Measurements from ENCODE around the gene DRD1.

Gene DRD1

DNA sequence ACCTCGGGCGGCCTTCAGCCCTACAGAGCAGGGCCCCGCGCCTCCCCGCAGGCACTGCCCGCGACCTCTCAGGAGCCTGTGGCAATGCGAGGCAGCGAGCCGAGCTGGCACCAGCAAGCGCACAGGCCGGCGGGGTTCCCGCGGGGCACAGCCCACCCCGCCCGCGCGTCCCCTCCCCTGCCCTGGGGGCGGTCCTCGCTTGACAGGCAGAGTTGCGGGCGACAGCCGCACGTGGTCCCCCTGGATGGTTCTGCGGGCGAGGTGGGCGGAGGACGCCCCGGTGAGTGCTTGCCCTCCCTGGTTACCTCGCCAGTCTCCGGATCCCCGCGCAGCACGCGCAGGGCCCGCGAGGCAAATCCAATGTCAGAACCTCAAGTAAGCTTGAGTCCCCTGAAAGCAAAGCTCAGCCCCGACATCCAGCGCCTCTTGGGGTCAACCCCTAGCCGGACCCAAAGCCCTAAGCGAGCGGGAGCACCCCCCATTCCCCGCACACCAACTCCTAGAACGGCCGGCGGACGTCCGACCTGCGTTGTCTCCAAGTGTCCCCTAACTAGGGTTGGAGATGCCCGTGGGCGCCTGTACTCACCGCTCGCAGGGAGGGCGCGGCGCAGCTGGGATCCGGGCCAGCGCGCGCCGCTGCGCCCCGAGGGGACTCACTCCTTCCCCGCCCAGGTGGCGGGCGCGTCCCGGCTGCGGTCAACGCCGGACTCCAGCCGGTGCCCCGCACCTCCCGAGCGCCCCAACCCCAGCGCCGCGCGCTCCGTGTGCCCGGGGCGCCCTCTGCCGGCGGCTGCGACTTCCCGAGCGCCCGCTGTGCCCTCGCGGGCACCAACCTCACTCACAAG is at the start of gene DRD1:
DRD1 (minus strand) TSS at position 123 of the 845 bp plus-strand sequence. CDS start 1,083 bp downstream, outside the sequence.
- peak; percentile 61 for DNase-seq (ENCODE audit: low read depth)

DNA sequence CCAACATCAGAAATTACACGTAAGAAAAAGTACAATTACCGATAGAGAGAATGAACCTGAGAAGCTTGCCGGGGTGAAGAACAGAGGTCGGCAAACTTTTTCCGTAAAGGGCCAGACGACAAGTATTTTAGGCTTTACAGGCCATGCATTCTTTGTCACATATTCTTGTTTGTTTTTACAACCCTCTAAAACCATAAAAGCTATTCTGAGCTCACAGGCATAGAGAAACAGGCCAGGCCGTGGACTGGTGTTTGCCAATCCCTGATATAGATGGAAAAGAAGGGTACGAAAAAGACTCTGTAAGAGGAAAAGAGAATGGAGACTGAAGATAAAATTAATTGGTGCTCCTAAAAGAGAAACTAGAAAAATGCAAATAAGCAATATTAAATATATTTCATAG is 49.7 kb upstream of the DRD1 start:
- no peak for DNase-seq (ENCODE audit: low read depth)

DNA sequence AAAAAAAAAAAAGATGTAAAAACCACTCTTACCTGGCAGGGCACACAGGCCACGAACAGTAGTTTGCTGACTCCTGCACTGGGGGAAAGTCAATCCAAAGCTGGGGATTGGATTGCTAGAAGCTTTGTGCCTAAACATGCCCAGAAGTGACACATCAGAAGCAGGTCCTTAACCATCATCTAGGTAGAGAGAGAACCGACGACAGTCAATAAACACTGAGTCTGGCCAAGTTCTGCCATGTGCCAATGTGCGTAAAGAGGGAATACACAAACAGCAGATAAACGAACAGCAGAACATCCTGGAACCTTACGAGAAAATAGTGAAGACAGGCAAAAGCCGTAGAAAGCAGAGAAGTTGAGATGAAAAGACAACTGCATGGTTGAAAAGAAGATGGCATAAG is 49.3 kb upstream of the DRD1 start:
- no peak for DNase-seq (ENCODE audit: low read depth)

DNA sequence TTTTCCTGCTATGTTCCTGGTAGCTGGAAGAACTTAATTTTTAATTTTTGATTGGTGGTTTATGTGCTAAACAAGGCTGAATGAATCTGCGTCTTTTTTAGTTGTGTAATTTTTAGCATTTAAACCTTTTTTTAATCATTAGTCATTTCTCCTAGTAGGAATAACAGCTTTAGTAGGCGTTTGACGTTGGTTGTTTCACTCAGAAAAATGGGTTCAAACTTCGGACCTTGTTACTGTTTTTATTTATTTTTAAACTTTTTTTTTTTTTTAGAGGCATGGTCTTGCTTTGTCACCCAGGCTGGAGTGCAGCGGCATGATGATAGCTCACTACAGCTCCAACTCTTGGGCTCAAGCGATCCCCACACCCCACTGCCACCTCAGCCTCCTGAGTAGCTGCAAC is 47.2 kb upstream of the DRD1 start:
- no peak for DNase-seq (ENCODE audit: low read depth)

DNA sequence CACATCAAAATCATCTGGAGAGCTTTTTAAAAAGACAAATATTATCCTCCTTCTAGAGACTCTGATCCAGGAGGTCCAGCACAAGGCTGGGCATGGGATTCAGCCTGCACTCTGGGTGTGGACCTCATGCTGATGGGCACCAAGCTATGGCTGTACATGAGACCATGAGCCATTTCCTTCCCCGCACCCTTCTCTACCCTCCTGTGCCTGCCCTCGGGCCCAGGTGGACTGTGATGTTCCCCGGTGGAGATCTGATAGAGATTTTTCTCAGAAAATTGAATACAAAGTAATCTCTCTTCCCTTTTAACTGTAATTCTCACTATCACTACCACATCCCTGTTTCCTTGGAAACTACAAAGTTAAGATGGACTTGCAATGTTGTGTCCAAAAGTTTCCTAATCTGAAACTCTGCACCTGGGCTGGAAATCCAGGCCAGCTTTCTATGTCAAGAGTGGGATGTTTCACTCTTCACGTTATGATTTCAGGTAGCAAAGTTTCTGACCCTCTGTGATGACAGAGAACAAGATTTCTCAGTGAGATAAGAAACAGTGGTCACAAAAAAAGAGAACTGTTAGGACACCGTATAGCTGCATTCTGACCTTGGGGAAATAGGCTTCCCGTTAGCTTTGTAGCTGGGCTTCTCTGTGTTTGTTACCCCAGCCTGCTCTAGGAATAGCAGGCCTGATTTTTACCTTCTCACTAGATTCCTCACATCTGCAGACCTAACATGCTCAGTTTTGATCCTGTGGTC is 45.9 kb upstream of the DRD1 start:
- DNase-seq (ENCODE audit: low read depth), result no peak

DNA sequence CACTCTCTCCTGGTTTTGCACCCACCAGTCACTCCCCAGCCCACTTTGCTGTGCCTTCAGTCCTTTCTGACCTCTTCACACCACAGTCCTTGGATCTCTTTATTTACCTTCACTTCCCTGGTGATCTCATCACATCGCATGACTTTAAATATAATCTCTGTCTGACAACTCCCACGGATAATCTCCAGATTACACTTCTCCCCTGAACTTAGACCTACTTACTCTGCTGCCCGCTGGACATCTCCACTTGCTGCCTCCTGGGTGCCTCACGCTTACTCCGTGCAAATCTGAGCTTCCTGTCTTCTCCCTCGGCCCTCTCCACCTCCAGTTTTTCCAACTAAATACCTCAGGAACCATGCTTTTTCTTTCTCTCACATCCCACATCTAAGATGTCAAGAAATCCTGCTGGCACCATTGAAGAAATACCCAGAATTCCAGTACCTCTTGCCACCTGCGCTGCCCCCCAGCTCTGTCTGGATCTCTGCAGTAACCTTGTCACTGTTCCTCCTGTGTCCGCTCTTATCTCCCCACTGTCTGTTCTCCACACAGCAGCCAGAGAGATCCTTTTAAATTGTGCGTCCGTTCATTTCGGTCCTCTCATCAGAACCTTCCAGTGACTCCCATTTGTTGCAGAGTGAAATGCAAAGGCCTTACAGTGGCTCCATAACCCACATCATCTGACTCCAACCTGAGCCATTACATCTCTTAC is 43.7 kb upstream of the DRD1 start:
- no peak for DNase-seq (ENCODE audit: low read depth)

DNA sequence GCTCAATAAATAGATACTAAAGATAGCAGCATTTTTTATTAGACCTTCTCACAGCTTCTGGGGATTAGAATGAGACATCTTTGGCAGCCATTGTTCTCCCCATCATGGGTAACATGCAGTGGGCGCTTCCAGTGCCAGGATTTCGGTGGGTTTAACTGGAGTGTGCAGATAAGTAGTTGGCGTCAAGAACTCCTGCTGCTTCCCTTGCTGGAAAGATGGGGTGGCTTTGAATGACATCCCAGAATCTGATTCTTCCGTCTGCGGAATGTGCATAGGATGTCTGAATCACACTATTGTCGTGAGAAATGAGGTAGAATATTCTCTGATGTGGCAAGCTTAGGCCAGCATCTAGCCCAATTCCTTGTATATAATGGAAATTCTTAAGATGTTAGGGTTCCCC is 41.6 kb upstream of the DRD1 start:
- no peak for DNase-seq (ENCODE audit: low read depth)

DNA sequence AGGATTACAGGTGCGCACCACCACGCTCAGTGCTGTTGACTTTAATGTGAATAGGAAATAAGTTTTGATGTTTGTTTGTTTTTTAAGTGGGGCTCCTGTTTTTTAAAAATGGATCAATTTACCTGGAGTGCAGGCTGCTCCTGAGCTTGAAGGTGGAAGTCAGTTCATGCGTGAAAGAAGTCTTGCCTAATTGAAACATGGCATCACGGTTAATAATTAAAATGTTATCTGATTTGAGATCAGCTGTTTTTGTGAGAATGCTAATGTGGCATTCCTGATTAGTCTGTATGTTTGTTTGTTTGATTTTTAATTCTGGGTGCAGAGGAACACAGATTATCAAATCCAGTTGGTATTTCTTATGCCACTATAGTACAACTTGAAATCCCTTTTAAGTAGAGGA is 40.8 kb upstream of the DRD1 start:
- no peak for DNase-seq (ENCODE audit: low read depth)

DNA sequence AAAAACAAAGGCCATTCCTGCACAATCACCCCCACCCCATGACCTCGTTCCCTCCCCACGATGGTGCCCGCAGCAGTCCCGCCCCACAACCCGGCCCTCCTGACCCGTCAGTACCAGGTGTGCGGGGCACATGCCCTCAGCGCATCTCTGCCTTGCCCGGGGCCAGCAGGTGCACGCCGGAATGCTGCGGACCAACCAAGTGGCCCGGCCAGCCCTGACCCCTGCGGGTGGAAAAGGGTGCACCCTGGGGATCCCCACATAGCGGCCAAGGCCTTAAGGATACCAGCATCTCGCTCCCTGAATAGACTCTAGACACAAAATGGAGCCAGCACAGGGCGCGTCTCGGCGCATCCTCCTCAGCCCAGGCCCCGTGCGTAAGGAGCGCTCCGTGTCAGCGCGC is 40.3 kb upstream of the DRD1 start:
- no peak for DNase-seq (ENCODE audit: low read depth)

DNA sequence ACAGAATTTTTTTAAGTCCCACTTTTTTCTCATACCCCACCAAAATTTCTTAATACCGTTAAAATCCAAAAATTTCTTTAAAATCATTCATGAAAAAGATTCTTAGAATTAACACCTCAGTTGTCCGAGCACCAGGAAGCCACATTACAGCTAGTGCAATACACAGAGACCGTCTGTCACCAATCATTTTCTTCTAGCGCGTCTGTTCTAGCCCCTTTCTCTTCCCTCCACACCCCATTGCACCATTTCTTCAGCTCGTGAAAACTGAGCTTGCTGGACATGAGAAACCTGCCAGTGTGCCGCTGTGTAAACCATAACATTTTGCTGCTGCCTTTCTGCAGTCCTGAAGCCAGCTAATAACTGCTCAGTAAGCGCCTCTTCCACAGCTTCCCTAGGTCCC is 39.4 kb upstream of the DRD1 start:
- DNase-seq (ENCODE audit: low read depth), result no peak

DNA sequence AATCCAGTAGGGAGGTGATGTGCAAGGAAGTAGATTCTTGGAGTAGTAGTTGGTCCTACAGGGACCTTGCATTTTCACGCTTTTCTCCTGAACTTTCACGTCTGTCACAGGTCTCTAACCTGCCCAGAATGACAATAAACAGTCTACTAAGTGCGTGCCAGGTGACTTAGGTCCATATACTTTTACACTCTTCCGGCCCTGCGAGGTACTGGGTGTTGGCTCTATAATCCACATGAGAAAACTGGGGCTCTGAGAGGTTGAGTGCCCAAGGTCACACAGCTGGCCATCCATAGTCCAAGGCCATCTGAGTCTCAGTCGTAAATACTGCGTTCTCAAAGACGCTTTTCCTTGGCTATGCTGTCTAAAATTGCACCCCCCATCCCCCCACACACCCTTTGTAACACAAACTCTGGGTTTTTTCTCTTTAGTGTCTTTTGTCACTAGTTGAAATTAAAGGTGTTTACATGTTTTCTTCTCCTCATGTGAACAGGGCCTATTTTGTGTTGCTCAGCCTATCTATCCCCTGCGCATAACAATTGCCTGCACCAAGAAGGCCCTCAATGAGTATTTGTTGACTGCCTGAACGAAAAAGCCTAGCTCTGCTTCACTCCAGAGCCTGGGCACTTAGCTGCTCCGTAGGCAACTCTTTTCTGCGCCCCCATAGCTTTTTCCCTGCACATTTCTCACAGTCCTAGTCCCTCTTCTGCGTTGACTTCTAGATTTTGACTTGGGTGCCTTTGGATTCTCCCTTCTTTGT is 35.3 kb upstream of the DRD1 start:
- no peak for DNase-seq (ENCODE audit: low read depth)

DNA sequence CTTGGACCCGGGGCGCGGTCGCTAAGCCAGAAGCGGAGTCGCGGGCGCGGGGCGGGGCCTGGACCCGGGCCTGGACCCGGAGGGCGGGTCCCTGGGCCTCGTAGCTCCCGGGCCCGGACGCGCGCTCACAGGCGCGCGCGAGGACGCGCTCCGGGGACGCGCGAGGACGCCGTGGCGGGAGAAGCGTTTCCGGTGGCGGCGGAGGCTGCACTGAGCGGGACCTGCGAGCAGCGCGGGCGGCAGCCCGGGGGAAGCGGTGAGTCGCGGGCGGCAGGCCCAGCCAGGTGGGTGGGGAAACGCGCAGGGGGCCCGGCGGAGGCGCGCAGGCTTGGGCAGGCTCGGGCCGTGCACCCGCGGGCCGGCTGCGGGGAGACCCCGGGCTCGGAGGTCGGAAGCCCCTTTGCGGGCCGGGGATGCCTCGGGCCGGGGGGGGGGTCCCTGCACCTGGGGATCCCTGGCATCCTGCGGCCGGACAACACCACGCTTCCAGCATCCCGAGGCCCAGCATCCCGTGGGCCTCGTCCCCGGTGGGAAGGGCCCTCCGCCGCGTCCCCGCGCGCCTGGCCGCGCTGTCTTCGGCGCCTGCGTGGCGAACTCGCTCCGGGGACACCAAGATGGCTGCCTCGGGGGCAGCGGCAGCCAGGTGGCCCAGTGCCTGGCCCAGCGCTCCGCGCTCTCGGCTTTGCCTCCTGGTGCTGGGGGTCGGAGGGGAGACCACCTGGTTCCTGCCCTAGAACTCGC is 34.6 kb upstream of the DRD1 start, which contains the start of gene SFXN1:
SFXN1 (plus strand) TSS at position 177 of the 741 bp plus-strand sequence. CDS start 13,544 bp downstream, outside the sequence.
- DNase-seq (ENCODE audit: low read depth), result peak; percentile 88

DNA sequence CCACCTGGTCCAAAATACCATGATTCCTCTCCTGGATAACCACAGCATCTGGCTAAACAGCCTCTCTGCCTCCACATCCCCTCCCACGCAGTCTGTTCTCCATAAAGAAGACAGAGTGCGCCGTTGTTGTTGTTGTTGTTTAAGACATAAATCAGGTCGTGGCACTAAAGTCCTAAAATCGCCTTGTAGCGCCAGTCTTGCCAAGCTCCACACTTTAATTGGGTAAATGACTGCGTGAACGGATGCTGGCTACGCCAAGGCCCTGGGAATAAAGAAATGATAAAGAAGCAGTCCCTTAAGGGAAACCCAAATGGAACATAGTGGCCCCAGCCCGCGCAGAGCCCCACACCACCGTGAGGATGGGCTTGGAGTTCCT is 34.0 kb upstream of the DRD1 start:
- DNase-seq (ENCODE audit: low read depth), result no peak

DNA sequence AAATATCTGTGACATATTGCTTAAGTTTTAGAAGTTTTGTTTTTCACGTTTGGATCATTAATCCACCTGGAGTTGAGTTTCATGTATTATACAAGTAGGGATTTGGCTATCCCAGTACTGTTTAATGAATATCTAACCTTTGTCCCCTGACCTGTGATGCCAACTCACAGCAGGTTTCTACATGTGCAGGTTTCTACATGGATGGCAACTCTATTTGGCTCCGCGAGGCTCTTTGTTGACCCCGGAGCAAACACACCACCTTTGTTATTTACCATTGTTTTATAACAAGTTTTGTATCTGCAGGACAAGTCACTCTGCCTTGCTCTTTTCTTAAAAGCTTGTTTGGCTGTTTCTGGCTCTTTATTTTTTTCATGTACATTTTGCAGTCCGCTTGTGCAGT is 33.5 kb upstream of the DRD1 start:
- DNase-seq (ENCODE audit: low read depth), result no peak

DNA sequence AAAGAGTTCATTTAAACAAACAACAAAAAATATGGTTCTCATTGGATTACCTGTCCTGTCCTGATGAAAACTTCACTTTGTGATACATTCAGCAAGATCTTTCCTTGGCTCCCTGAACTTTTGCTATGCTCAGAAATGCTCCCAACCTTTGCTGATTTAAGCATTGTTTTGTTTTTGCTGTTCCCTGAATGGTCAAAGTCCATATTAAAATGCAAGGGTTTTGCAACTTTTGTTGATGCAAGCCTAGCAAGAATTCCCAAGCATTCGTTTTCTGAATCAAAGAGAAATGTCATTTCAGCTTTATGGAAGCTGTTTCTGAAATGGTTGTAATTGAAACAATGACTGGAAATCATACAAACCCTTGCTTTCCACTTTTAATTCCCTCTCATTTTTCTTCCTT is 31.3 kb upstream of the DRD1 start:
- DNase-seq (ENCODE audit: low read depth), result no peak

DNA sequence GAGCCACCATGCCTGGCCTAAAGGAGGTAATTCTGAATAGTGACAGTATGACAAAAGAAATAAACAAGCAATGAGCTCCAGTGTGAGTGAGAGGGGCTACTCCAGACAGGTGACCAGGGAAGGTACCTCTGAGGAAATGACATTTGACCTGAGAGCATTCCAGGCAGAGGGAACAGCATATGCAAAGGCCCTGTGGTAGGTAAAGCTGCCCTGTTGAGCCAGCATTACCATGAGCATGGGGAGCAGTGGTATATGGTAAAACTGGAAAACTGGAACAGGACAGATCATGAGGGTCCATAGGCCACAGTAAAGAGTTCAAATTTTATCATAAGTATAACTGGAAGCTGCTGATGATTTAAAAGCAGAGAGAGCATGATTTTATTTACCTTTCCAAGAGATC is 28.4 kb upstream of the DRD1 start:
- DNase-seq (ENCODE audit: low read depth), result no peak

DNA sequence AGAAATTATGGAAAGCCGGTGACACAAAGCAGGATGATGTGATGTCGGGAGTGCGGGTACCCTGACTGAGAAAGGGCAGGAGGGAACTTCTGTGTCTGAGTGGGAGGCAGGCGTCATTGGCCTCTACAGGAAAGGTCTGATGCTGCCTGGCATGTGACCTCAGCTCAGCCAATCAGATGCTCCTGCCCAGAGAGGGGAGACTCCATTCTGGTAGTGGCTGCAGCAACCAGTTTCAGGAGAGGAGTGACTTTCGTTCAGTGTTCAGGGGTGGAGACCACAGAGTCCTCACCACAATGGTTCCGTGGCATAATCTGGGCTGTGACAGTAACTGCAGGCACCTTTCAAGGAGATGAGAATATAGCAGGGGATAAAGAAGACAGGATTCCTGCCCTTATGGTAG is 27.6 kb upstream of the DRD1 start:
- DNase-seq (ENCODE audit: low read depth), result peak; percentile 54

DNA sequence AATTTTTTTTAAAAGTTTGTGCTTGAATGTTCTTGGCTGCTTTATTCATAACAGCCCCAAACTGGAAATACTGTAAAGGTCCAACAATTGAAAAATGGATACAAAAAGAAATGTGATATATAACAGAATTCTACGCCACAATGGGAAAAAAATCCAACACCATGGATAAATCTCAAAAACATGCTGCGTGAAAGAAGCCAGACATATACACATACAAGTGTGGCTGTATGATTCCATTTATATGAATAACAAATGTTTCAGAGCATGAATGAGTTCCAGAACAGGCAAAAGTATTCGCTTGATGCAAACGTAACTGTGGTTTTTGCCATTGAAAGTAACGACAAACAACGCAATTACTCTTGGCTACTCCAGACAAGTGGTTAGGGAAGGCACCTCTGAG is 27.2 kb upstream of the DRD1 start:
- no peak for DNase-seq (ENCODE audit: low read depth)

DNA sequence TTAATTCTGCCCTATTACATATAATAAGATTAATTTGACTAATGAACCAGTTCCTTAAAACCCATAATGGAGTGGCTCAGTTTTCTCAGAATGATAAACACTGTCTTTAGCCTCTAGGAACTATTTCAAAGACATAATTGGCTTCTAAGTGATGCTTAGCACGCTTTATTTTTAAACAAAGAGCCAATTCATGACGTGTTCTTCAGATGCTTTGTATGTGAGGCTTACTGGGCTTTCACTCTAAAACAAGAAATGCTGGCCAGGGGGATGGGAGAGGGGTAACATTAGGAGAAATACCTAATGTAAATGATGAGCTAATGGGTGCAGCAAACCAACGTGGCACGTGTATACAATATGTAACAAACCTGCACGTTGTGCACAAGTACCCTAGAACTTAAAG is 26.8 kb upstream of the DRD1 start:
- DNase-seq (ENCODE audit: low read depth), result no peak

DNA sequence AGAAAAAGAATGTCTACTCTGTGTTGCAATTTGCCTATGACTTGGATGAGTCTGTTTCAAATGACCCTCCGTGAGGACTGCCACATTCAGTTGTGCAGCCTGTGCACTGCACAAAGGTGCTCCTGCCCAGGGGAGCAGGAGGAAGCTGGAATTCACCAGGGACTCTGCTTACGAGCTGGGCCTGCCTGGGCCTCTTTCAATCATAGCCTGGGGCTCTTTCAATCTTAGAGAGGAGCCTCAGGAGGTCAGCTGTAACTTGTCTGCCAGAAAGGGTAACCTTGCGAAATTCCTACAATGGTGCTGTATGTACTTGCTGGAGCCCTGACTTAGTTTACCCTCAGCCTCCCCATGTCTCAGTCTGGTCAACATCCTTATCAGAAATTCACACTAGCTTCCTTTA is 25.9 kb upstream of the DRD1 start:
- no peak for DNase-seq (ENCODE audit: low read depth)

DNA sequence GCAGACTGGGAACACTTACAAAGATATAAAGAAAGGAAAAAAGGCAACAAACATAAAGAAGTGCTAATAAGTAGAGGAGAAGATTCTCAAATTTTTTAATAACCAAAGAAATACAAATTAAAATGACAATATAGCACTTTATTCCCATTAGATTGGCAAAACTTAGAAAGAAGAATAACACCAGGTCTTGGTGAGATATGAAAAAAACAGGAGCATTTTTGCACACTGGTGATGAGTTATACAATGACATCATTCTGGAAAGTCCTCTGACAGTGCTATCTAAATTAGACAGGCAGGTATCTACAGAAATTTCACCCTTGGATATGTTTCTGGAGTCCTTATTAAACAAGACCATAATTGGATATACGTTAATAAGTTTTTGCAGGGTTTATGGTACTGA is 24.9 kb upstream of the DRD1 start:
- DNase-seq (ENCODE audit: low read depth), result no peak

Data from activated T-cell treated with anti-CD3 and anti-CD28 coated beads for 48 hours (primary cell).